K562 (cell line): Measurements from ENCODE around the gene VASH2. TPM values are rescaled to one million over a fixed set of nuclear protein-coding genes. Genes with fewer than 3 reads are reported as not detected.

Source experiments
- ARID2 ChIP-seq: fragments of 450-650 bp; IDR thresholded peaks from 2 replicates; pipeline ENCODE4 v1.6.1; 2017; ENCODE audit warnings: antibody characterized with exemption, mild to moderate bottlenecking
- HNRNPL ChIP-seq: fragments of 200-400 bp; formaldehyde crosslinking; IDR thresholded peaks from 2 replicates; pipeline ENCODE4 v1.6.1; 2017; ENCODE audit warnings: low read depth, mild to moderate bottlenecking, low read length
- JUN ChIP-seq, 2 experiments: sonication (generic) in 1 of 2; formaldehyde crosslinking in 1 of 2; IDR thresholded peaks; 2 replicates each; pipeline versions ENCODE4 v1.6.1 to v1.8.0; 2012 to 2022; ENCODE audit warnings: borderline replicate concordance in 2 of 2, mild to moderate bottlenecking in 2 of 2, improper control_type of control experiment in 1 of 2, low read depth in 1 of 2, low read length in 1 of 2, missing genetic modification reagents in 1 of 2
- LCOR ChIP-seq: sonication (generic); formaldehyde crosslinking; IDR thresholded peaks from 2 replicates; pipeline ENCODE4 v1.8.0; 2022; ENCODE audit warnings: mild to moderate bottlenecking, missing genetic modification reagents
- MNT ChIP-seq, 2 experiments: fragments of 450-650 bp; conservative IDR thresholded peaks; 2 replicates each; pipeline ENCODE4 v1.6.1; 2017; ENCODE audit warnings: mild to moderate bottlenecking in 2 of 2, moderate library complexity in 2 of 2
- MTA1 ChIP-seq: fragments of 450-650 bp; IDR thresholded peaks from 2 replicates; pipeline ENCODE4 v1.6.1; 2017; ENCODE audit warnings: borderline replicate concordance
- NFIC ChIP-seq: fragments of 450-650 bp; IDR thresholded peaks from 2 replicates; pipeline ENCODE4 v1.6.1; 2017; ENCODE audit warnings: mild to moderate bottlenecking, inconsistent platforms
- POLR2A ChIP-seq: fragments of 450-650 bp; conservative IDR thresholded peaks from 2 replicates; pipeline ENCODE4 v1.6.1; 2016
- SMAD4 ChIP-seq: fragments of 250-450 bp; sonication (Bioruptor Pico); conservative IDR thresholded peaks from 2 replicates; pipeline ENCODE4 v1.8.0; 2021; ENCODE audit warnings: inconsistent platforms, mild to moderate bottlenecking, moderate library complexity
- ZNF407 ChIP-seq: fragments of 450-650 bp; IDR thresholded peaks from 2 replicates; pipeline ENCODE4 v1.6.1; 2016; ENCODE audit warnings: low read depth
- ZNF75A ChIP-seq: fragments of 450-650 bp; formaldehyde crosslinking; IDR thresholded peaks from 2 replicates; pipeline ENCODE4 v1.4.0; 2020; ENCODE audit warnings: mild to moderate bottlenecking
- polyA plus RNA-seq, 8 experiments: library from polyadenylated mRNA; depleted of rRNA in 4 of 8; stranded (reverse) in 5 of 8; unstranded in 3 of 8; fragments of >200 nt; fragmentation: Nextera tagmentation in 2 of 8; fragmentation: Illumina TruSeq in 1 of 8; extraction: Ambion mirVana in 2 of 8; extraction: Trizol in 1 of 8; gene quantifications; 2 replicates each; pipeline versions ENCODE4 v1.2.1 to v1.2.3, GENCODE V29; 2011 to 2014; ENCODE audit warnings: inconsistent platforms in 1 of 8, missing spikeins in 1 of 8
- total RNA-seq, 7 experiments: library from RNA; depleted of rRNA in 6 of 7; stranded (reverse); fragments of >200 nt in 6 of 7; fragmentation: Illumina TruSeq in 2 of 7; extraction: Trizol in 2 of 7; gene quantifications; 2 replicates each; pipeline versions ENCODE4 v1.2.1 to v1.2.3, GENCODE V29; 2011 to 2021; ENCODE audit warnings: low replicate concordance in 1 of 7
- TF ChIP-seq, protein P1 (sequence below), 2 experiments: IDR thresholded peaks; 2 replicates each; pipeline ENCODE4 v1.6.1; 2011; ENCODE audit warnings: borderline replicate concordance in 1 of 2, control low read depth in 1 of 2, low read depth in 1 of 2, low read length in 1 of 2, mild to moderate bottlenecking in 1 of 2, mixed read lengths in 1 of 2, moderate library complexity in 1 of 2; ENCODE audit not compliant: insufficient read depth in 1 of 2, insufficient read length in 1 of 2, poor library complexity in 1 of 2, severe bottlenecking in 1 of 2; ENCODE audit errors: extremely low read depth in 1 of 2

VASH2 gene
- total and polyA plus RNA-seq, 9 of the 15 experiments (the other 6 are each of a cell fraction or from before 2014, with no cell fraction given), result 0.04 to 0.40 (median 0.10) TPM; not detected in 1

DNA sequence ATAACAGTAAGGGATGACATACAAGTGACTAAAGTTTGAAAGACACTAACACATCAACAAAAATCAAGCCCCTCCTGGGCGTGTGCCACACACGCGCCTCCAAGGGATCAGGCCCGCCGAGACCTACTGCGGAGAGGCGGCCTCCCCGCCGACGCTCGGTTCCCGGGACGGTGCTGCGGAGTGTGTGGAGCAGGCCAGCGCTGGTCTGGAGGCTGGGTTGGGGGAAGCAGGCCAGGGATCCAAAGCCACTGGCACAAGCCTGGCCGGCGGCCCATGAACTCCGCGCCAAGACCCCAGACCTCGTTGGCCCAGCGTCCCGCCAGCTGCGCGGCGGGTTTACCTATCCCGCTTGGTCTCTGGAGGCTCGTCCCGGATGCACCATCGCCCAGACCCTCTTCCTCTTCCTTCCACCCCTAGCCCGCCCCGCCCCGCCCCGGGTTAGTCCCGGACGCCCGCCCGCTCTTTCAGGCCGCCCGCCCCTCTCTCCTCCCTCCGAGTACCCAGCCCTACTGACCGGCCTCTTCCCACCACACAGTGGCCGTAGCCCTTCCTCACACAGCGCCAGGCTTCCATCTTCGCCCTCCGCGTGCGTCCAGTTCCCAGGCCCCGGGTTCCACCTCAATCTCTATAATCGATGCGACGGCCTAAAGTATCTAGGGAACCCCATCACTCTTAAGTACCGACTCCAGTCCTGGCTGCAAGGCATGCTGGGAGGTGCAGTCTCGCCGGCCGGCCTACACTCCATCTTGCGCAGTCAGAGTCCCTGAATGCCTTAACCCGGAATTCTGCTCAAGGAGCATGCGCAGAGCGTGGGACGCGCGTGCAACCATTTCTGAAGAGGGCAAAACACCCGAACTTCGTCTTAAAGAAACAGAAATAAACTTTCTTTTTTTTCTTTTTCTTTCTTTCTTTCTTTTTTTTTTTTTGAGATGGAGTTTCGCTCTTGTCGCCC is 65.0 kb downstream of the VASH2 start, which contains the start of gene ANGEL2 (continued):
- TF ChIP-seq ZNF407 (no peak), ARID2 (no peak), LCOR (peak; percentile 76), POLR2A (peak; percentile 85), MNT (conservative IDR thresholded peaks at IDR 0.05) (peak; percentile 56 to 73), HNRNPL (no peak), SMAD4 (CRISPR knock-in tag) (peak; percentile 26; the same call in 1 of the 2 replicates), MTA1 (no peak), JUN (IDR thresholded peaks at IDR 0.05; ENCODE audit: borderline replicate concordance, low read depth, low read length) (peak; percentile 31; the same call in 1 of the 2 replicates), JUN (CRISPR knock-in tag; IDR thresholded peaks at IDR 0.05; ENCODE audit: borderline replicate concordance) (0 out of 2 replicates have a peak, but pooled peaks have one; percentile 35), NFIC (peak; percentile 51), ZNF75A (CRISPR knock-in tag) (no peak)
- TF ChIP-seq, protein P1, sequence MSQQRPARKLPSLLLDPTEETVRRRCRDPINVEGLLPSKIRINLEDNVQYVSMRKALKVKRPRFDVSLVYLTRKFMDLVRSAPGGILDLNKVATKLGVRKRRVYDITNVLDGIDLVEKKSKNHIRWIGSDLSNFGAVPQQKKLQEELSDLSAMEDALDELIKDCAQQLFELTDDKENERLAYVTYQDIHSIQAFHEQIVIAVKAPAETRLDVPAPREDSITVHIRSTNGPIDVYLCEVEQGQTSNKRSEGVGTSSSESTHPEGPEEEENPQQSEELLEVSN (IDR thresholded peaks at IDR 0.05; ENCODE audit: borderline replicate concordance in 1 of 2, extremely low read depth in 1 of 2, insufficient read depth in 1 of 2, insufficient read length in 1 of 2, low read depth in 1 of 2, low read length in 1 of 2, poor library complexity in 1 of 2, severe bottlenecking in 1 of 2), result peak; percentile 78 to 93
